GM18505 (cell line): ENCODE data around the gene SCN4B.

ENCODE experiments used
- ATAC-seq: cut with Tn5 transposase; IDR thresholded peaks from one replicate; pipeline ENCODE4 v1.9.1; 2021; ENCODE audit not compliant: unreplicated experiment
- POLR2A ChIP-seq: IDR thresholded peaks from 4 replicates; pipeline ENCODE4 v1.6.1; 2011; ENCODE audit warnings: borderline replicate concordance; ENCODE audit not compliant: insufficient read depth, insufficient read length; ENCODE audit errors: extremely low read depth

The SCN4B gene

DNA sequence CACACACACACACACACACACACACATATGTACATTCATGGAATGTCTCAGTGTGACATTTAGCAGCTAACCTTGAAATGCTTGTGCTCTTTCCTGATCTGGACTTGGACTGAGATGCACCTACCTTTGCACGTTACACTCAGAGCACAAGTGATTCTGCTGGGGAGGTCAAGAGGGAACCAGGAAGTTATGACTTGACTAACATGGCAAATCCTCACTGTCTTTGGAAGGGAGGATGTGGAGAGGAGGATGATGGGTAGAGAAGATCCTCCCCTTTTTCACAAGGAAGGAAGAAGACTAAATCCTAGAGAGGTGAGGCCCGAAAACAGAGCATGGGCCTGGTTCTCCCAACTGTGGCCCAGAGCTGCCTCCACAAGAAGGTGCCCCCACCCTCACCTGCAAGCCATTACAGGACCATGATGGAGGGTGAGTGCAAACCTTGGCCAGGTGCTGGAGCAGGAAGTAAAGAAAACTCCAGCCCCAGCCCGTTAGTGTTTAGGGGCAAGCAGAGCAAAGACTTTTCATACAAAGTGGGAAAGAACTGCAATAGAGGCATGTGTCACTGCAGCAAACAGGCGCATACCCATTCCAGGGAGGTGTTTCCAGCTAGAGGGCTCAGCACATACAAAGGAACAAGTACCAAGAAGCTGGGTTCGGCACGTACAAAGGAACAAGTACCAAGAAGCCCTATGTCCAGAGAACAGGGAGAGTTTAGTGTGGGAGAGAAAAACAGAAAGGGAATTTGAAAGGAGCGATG lies 26.4 kb downstream of the SCN4B start:
- ATAC-seq = no peak
- TF ChIP-seq POLR2A = peak; percentile 45

GRCh38 chr11:118124929-118125535 lies 27.6 kb downstream of the SCN4B start:
- no peak for ATAC-seq
- TF ChIP-seq POLR2A = no peak

DNA sequence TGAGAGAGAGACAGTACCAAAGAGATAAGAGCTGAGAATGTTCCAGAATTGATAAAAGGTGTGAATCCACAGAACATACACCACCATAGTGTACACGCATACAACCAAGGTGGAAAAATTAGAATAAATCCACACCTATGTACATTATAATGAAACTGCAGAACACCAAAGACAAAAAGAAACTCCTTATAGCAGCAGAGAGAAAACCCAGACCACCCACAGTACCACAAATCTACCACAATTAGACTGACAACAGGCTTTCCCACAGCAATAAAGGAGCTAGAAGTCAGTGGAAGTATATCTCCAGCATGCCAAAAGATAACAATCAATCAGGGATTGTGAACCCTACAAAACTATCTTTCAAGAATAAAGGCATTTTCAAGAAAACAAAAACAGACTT lies 31.8 kb downstream of the SCN4B start:
- TF ChIP-seq POLR2A = no peak
- ATAC-seq = no peak

- ATAC-seq = no peak
- no peak for TF ChIP-seq POLR2A
Observed at GRCh38 chr11:118117790-118118601, 34.6 kb downstream of the SCN4B start.

GRCh38 chr11:118115048-118115447 lies 37.6 kb downstream of the SCN4B start:
- ATAC-seq = no peak
- no peak for TF ChIP-seq POLR2A

- no peak for ATAC-seq
- TF ChIP-seq POLR2A = no peak
Observed at GRCh38 chr11:118114266-118114665, 38.4 kb downstream of the SCN4B start.

DNA sequence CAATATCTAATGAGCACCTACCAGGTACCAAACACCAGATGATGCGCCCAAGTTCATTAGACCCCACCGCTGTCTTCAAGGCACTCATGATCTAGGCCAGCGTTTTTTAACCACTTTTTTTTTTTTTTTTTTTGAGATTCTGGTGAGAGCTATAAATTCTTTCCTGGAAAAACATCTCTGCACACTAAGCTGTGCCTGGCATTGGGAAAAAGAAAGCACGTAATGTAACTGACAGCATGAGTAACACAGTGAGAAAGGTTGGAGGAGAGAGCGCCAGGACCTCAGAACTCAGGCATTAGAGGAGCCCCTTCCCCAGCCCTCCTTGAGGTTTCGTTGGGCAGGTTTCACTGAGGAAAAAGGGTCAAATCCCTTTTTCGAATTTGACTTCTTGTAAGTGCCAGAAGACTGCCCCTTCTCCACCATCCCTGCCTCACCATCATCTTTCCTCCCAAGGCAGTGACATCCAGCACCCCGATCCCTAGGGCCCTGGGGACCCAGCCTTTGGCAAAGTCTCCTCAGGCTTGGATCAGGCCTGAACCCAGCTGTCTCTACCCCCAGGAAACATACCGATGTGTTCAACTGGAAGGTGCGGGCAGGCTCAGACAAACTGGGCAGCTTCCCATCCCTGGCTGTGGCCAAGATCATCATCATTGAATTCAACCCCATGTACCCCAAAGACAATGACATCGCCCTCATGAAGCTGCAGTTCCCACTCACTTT lies 39.8 kb downstream of the SCN4B start:
- no peak for ATAC-seq
- no peak for TF ChIP-seq POLR2A

DNA sequence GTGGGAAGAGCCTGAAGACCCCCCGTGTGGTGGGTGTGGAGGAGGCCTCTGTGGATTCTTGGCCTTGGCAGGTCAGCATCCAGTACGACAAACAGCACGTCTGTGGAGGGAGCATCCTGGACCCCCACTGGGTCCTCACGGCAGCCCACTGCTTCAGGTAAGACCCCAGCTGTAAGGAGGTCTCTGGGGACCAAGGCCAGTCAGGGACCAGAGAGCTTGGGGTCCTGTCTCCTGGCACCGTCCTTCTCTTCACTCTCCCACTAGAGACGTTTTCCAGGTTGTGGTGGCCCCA lies 40.9 kb downstream of the SCN4B start:
- ATAC-seq = no peak
- no peak for TF ChIP-seq POLR2A

DNA sequence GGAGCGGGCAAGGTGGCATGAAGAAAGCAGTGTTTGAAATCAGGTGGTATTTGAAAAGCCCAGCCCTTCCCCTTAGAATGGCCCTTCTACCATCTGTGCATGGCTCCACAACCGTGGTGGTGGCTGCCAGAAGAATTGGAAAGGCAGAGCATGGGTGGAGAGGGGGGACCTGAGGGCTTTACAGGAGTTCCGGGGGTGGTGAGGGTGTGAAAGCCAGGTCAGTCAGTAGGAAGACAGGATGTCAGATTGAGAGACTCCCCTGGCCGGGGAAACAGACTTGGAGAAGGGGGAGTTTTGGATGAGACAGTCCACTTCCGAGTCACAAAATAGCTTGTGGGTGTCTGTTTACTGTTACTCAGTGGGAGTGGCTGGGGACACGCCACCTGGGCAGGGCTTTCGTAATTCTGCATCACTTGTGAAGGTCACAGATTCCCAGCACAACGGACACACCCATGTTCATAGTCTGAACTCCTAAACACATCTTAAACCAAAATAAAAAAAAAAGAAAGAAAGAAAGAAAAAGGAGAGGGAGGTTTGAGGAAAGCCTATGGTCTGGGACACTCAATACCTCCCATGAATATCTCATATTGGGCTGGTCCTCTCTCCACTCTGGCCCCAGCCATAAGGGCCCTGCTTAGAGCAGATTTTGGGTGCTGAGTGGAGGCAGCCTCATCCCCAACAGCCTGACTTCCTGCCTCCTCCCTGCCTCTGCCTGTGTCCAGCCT lies 41.4 kb downstream of the SCN4B start:
- ATAC-seq = no peak

DNA sequence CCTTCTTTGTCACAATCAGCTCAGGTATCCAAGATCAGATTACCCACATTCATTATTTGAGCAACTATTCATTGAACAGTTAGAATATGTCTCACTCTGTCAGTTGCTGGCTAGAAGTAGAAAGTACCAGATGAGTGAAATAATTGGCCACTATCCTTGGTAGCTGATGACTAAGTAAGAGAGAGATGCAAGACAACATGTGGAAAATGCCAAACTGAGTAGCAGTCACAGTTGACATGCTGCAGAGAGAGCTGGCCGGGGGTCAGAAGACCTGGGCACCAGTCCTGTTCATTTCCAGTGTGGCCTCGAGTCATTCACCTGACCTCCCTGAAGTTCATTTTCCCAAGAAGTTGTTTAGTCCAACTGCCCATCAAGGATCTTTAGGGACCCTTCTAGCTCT lies 43.4 kb downstream of the SCN4B start:
- no peak for TF ChIP-seq POLR2A
- no peak for ATAC-seq

More for the DNA sequence above, 41.4 kb downstream of the SCN4B start:
- no peak for TF ChIP-seq POLR2A

DNA sequence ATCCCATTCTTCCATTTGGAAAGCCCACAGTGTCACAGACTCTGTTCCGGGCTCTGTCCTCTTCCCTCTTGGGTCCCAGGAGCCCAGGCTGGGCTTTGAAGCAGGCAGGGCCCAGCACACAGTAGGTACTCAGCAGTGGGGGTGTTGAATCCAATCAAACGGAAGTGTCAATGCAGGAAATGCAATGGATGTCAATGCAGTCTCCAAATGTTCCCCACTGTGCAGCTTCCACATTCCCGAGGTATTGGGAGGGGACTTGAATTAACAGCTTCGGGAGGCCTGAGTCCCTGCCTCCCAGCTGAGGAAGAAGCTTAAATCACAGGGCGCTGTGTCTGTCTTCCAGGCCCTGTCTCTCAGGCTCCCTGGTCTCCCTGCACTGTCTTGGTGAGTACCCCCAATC lies 44.1 kb downstream of the SCN4B start:
- no peak for ATAC-seq

GRCh38 chr11:118106789-118107335 lies 45.8 kb downstream of the SCN4B start:
- TF ChIP-seq POLR2A = no peak
- ATAC-seq = no peak

More for the DNA sequence above, 44.1 kb downstream of the SCN4B start:
- no peak for TF ChIP-seq POLR2A
